HepG2 (cell line): ENCODE measurements around the gene VCPKMT. TPM values are rescaled to one million over a fixed set of nuclear protein-coding genes. Genes with fewer than 3 reads are reported as not detected.

Source experiments
- CHCHD3 ChIP-seq: sonication (generic); formaldehyde crosslinking; IDR thresholded peaks from 2 replicates; pipeline ENCODE4 v1.8.0; 2022; ENCODE audit warnings: mild to moderate bottlenecking, missing genetic modification reagents, moderate library complexity
- ETV6 ChIP-seq: sonication (generic); formaldehyde crosslinking; conservative IDR thresholded peaks from 2 replicates; pipeline ENCODE4 v1.4.0; 2020; ENCODE audit warnings: missing genetic modification reagents
- FOXK1 ChIP-seq: sonication (generic); formaldehyde crosslinking; IDR thresholded peaks from 2 replicates; pipeline ENCODE4 v1.4.0; 2020; ENCODE audit warnings: low read depth, missing genetic modification reagents, borderline replicate concordance
- FUBP1 ChIP-seq: sonication (generic); formaldehyde crosslinking; IDR thresholded peaks from 2 replicates; pipeline ENCODE4 v1.5.1; 2020; ENCODE audit warnings: missing genetic modification reagents, mild to moderate bottlenecking, borderline replicate concordance
- GABPB1 ChIP-seq: IDR thresholded peaks from 2 replicates; pipeline ENCODE4 v1.6.1; 2016; ENCODE audit warnings: mild to moderate bottlenecking, missing genetic modification reagents, moderate library complexity, missing compliant biosample characterization
- GZF1 ChIP-seq: sonication (generic); formaldehyde crosslinking; IDR thresholded peaks from 2 replicates; pipeline ENCODE4 v1.5.1; 2020; ENCODE audit warnings: mild to moderate bottlenecking, missing genetic modification reagents
- HHEX ChIP-seq: IDR thresholded peaks from 2 replicates; pipeline ENCODE4 v1.6.1; 2016; ENCODE audit warnings: control low read depth
- NKX3-1 ChIP-seq: sonication (generic); formaldehyde crosslinking; IDR thresholded peaks from 2 replicates; pipeline ENCODE4 v1.5.0; 2020; ENCODE audit warnings: missing genetic modification reagents
- NPAS2 ChIP-seq: sonication (generic); formaldehyde crosslinking; IDR thresholded peaks from 2 replicates; pipeline ENCODE4 v1.8.0; 2022; ENCODE audit warnings: mild to moderate bottlenecking, missing genetic modification reagents, borderline replicate concordance
- PHF8 ChIP-seq: sonication (generic); formaldehyde crosslinking; IDR thresholded peaks from 2 replicates; pipeline ENCODE4 v1.5.0; 2020; ENCODE audit warnings: missing genetic modification reagents
- PPARG ChIP-seq: conservative IDR thresholded peaks from 2 replicates; pipeline ENCODE4 v1.6.1; 2016; ENCODE audit warnings: missing biosample characterization, missing genetic modification reagents
- RELA ChIP-seq: sonication (generic); formaldehyde crosslinking; IDR thresholded peaks from 2 replicates; pipeline ENCODE4 v1.4.0; 2020; ENCODE audit warnings: missing genetic modification reagents
- RFXAP ChIP-seq: sonication (generic); formaldehyde crosslinking; IDR thresholded peaks from 2 replicates; pipeline ENCODE4 v1.4.0; 2020; ENCODE audit warnings: missing genetic modification reagents, borderline replicate concordance
- RXRB ChIP-seq: IDR thresholded peaks from 2 replicates; pipeline ENCODE4 v1.6.1; 2016; ENCODE audit warnings: borderline replicate concordance, missing genetic modification reagents, missing compliant biosample characterization
- TBL1XR1 ChIP-seq: fragments of 150-350 bp; IDR thresholded peaks from 2 replicates; pipeline ENCODE4 v1.6.1; 2014; ENCODE audit warnings: borderline replicate concordance, low read length; ENCODE audit not compliant: partially characterized antibody
- TBP ChIP-seq: sonication (generic); formaldehyde crosslinking; IDR thresholded peaks from 2 replicates; pipeline ENCODE4 v1.5.0; 2020; ENCODE audit warnings: missing genetic modification reagents
- ZBTB7A ChIP-seq: sonication (generic); formaldehyde crosslinking; IDR thresholded peaks from 2 replicates; pipeline ENCODE4 v1.8.0; 2022; ENCODE audit warnings: mild to moderate bottlenecking, missing genetic modification reagents
- ZFP36 ChIP-seq: fragments of 150-350 bp; IDR thresholded peaks from 2 replicates; pipeline ENCODE4 v1.6.1; 2018; ENCODE audit warnings: borderline replicate concordance, low read length, low read depth; ENCODE audit not compliant: partially characterized antibody
- ZMAT3 ChIP-seq: sonication (generic); formaldehyde crosslinking; conservative IDR thresholded peaks from 2 replicates; pipeline ENCODE4 v1.7.0; 2021; ENCODE audit warnings: missing genetic modification reagents
- ZNF550 ChIP-seq: sonication (generic); formaldehyde crosslinking; IDR thresholded peaks from 2 replicates; pipeline ENCODE4 v1.4.0; 2020; ENCODE audit warnings: mild to moderate bottlenecking, missing genetic modification reagents, borderline replicate concordance
- ZNF670 ChIP-seq: sonication (generic); formaldehyde crosslinking; IDR thresholded peaks from 2 replicates; pipeline ENCODE4 v1.8.0; 2022; ENCODE audit warnings: mild to moderate bottlenecking, missing genetic modification reagents, borderline replicate concordance
- ZNF672 ChIP-seq: sonication (generic); formaldehyde crosslinking; IDR thresholded peaks from 2 replicates; pipeline ENCODE4 v1.8.1; 2022; ENCODE audit warnings: missing genetic modification reagents
- ZNF780A ChIP-seq: sonication (generic); formaldehyde crosslinking; IDR thresholded peaks from 2 replicates; pipeline ENCODE4 v1.8.0; 2022; ENCODE audit warnings: mild to moderate bottlenecking, missing genetic modification reagents, moderate library complexity
- ZNF878 ChIP-seq: sonication (generic); formaldehyde crosslinking; IDR thresholded peaks from 2 replicates; pipeline ENCODE4 v1.8.1; 2023; ENCODE audit warnings: mild to moderate bottlenecking, missing genetic modification reagents, moderate library complexity
- ZSCAN12 ChIP-seq: sonication (generic); formaldehyde crosslinking; IDR thresholded peaks from 2 replicates; pipeline ENCODE4 v1.9.0; 2021; ENCODE audit warnings: mild to moderate bottlenecking, missing genetic modification reagents
- polyA plus RNA-seq, 8 experiments: library from polyadenylated mRNA; depleted of rRNA in 3 of 8; stranded (reverse) in 7 of 8; unstranded in 1 of 8; fragments of >200 nt; fragmentation: Illumina TruSeq in 4 of 8; extraction: Trizol in 4 of 8; gene quantifications; 2 replicates each; pipeline versions ENCODE4 v1.2.1 to v1.2.3, GENCODE V29; 2011 to 2016; ENCODE audit warnings: low read depth in 4 of 8, missing spikeins in 1 of 8, mixed read lengths in 1 of 8; ENCODE audit not compliant: insufficient read depth in 1 of 8
- total RNA-seq, 5 experiments: library from RNA; depleted of rRNA; stranded (reverse); fragments of >200 nt; fragmentation: Illumina TruSeq; extraction: Trizol; gene quantifications; 2 replicates each; pipeline ENCODE4 v1.2.3, GENCODE V29; 2016; ENCODE audit warnings: low read depth in 1 of 5
- TF ChIP-seq, protein P1 (sequence below): sonication (generic); formaldehyde crosslinking; IDR thresholded peaks from 2 replicates; pipeline ENCODE4 v1.5.0; 2020; ENCODE audit warnings: missing genetic modification reagents
- TF ChIP-seq, protein P2 (sequence below): IDR thresholded peaks from 2 replicates; pipeline ENCODE4 v1.6.1; 2016; ENCODE audit warnings: missing compliant biosample characterization, missing genetic modification reagents, borderline replicate concordance

The VCPKMT gene
- total and polyA plus RNA-seq, 2 of the 13 experiments (the other 11 are each of a cell fraction or from before 2014, with no cell fraction given): 3.9 to 5.4 TPM

GRCh38 chr14:50067723-50068495, 48.5 kb downstream of the VCPKMT start (continued):
- TF ChIP-seq, protein P1, sequence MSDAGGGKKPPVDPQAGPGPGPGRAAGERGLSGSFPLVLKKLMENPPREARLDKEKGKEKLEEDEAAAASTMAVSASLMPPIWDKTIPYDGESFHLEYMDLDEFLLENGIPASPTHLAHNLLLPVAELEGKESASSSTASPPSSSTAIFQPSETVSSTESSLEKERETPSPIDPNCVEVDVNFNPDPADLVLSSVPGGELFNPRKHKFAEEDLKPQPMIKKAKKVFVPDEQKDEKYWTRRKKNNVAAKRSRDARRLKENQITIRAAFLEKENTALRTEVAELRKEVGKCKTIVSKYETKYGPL (CRISPR knock-in tag): no peak
- TF ChIP-seq FOXK1 (no peak), HHEX (CRISPR knock-in tag) (no peak), PHF8 (no peak), ZFP36 (no peak), ZNF670 (no peak), ZNF878 (CRISPR knock-in tag) (no peak), ETV6 (CRISPR knock-in tag) (no peak), TBL1XR1 (no peak), ZMAT3 (CRISPR knock-in tag) (no peak), ZBTB7A (CRISPR knock-in tag) (no peak), ZSCAN12 (CRISPR knock-in tag) (no peak), RFXAP (no peak), ZNF780A (no peak), ZNF550 (CRISPR knock-in tag) (no peak), TBP (CRISPR knock-in tag) (no peak), GABPB1 (CRISPR knock-in tag) (no peak), RELA (CRISPR knock-in tag) (no peak), PPARG (no peak), NKX3-1 (CRISPR knock-in tag) (no peak), FUBP1 (no peak), ZNF672 (no peak), GZF1 (CRISPR knock-in tag) (no peak), NPAS2 (CRISPR knock-in tag) (no peak), CHCHD3 (CRISPR knock-in tag) (no peak), RXRB (CRISPR knock-in tag) (peak; percentile 55; the same call in 1 of the 2 replicates)
- TF ChIP-seq, protein P2, sequence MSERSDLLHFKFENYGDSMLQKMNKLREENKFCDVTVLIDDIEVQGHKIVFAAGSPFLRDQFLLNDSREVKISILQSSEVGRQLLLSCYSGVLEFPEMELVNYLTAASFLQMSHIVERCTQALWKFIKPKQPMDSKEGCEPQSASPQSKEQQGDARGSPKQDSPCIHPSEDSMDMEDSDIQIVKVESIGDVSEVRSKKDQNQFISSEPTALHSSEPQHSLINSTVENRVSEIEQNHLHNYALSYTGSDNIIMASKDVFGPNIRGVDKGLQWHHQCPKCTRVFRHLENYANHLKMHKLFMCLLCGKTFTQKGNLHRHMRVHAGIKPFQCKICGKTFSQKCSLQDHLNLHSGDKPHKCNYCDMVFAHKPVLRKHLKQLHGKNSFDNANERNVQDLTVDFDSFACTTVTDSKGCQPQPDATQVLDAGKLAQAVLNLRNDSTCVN (CRISPR knock-in tag): 0 out of 2 replicates have a peak, but pooled peaks have one; percentile 29
